Uterine smooth muscle cell (primary cell): Measurements from ENCODE around the gene DLG1. TPM values are rescaled to one million over a fixed set of nuclear protein-coding genes. Genes with fewer than 3 reads are reported as not detected.

Experiments
- total RNA-seq: library from RNA; depleted of rRNA; stranded (reverse); fragments of >200 nt; gene quantifications from 2 replicates; pipeline ENCODE4 v1.2.3, GENCODE V29; 2014

DLG1 gene
- total RNA-seq: 53.3 and 96.1 TPM in 2 replicates

DNA sequence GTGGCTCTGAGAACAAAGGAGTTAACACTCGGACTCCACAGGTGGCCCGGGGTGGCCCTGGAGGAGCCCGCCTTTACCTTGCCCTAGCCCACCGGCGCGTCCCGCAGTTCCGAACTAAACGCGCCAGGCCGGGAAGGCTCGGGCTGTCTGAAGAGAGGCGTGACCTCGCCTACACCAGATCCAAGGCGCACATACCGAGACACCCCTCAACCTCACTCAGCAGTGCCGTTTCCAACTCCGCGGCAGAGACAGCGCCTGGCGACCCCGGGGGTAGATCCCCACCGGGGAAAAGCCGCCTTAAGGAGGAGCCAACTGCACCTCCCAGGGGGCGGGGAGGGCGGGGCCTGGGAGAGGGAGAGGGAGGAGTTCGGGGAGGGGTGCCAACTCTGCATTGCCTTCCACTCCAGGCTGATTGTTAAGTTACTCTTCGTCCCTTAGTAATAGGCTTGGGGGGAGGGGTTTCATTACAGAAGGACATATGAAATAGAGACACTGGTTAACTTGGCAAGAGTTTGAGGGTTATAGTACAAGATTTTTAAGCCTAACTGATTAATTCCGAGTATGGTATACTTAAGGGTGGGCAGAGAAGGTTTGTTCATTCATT, at the start of gene DLG1:
DLG1 (minus strand) TSS at position 272 of the 604 bp plus-strand sequence. CDS start 1,408 bp downstream, outside the sequence.

DNA sequence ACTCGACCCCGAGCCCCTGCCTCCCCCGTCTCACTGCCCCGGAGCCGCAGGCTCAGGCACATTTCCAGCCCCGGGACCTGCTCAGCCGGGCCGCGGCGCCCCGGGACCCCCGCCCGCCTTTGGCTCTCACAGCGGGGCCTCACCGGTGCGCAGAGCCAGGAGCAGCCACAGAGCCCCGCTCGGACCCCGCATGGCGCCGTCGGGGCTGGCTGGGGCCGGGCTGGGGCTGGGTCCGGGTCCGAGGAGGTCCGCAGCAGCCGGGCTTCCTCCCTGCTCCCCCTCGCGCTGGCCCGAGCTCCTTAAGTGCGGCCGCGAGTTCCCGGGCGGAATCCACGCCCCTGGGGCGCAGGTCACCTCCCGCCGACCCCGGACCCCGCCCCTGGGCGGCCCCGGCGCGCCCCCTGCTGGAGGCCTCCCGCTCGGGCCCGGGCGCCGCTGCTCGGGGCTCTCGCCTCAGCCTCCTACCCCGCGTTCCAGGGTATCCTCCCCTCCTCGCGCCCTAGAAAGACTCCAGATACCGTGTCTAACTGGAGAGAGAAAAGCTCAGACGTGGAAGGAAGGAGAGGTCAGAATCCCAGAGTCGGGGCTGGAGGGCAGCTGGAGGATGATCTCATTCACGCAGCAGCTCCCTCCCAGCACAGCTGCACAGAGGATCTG, 268.8 kb downstream of the DLG1 start, which contains the start of gene MELTF:
MELTF (minus strand) TSS at position 307 of the 657 bp plus-strand sequence; CDS start at position 192, 115 bp downstream.

